Activated CD4-positive, CD25-positive, alpha-beta regulatory T cell treated with anti-CD3 and anti-CD28 coated beads, Interleukin-2, amount 50 U/mL, for 72 hours (primary cell): ENCODE measurements around the gene CBFA2T3.

Experiments
- DNase-seq: peaks from one replicate; pipeline ENCODE4 v3.0.0; 2021

CBFA2T3 gene

GRCh38 chr16:88995194-88995593 lies 18.2 kb upstream of the CBFA2T3 start:
- DNase-seq = no peak

GRCh38 chr16:88994695-88995094 lies 17.7 kb upstream of the CBFA2T3 start:
- DNase-seq = no peak

- DNase-seq = no peak
Observed at GRCh38 chr16:88993946-88994600, 17.1 kb upstream of the CBFA2T3 start.

- DNase-seq = no peak
Observed at GRCh38 chr16:88993166-88993761, 16.3 kb upstream of the CBFA2T3 start.

- DNase-seq = no peak
Observed at GRCh38 chr16:88992351-88993165, 15.6 kb upstream of the CBFA2T3 start.

GRCh38 chr16:88991813-88992350 lies 14.9 kb upstream of the CBFA2T3 start:
- no peak for DNase-seq

GRCh38 chr16:88989852-88990547 lies 13.0 kb upstream of the CBFA2T3 start:
- DNase-seq = no peak

- DNase-seq = no peak
Observed at GRCh38 chr16:88988980-88989811, 12.2 kb upstream of the CBFA2T3 start.

GRCh38 chr16:88985521-88985920 lies 8.5 kb upstream of the CBFA2T3 start:
- DNase-seq = no peak

- DNase-seq = no peak
Observed at GRCh38 chr16:88983771-88984687, 7.0 kb upstream of the CBFA2T3 start.

- DNase-seq = no peak
Observed at GRCh38 chr16:88983165-88983564, 6.2 kb upstream of the CBFA2T3 start.

- no peak for DNase-seq
Observed at GRCh38 chr16:88982286-88983084, 5.5 kb upstream of the CBFA2T3 start.

GRCh38 chr16:88979353-88980015 lies 2.5 kb upstream of the CBFA2T3 start:
- no peak for DNase-seq

GRCh38 chr16:88978608-88979346 lies 1.8 kb upstream of the CBFA2T3 start:
- no peak for DNase-seq

GRCh38 chr16:88977812-88978607 lies 1.0 kb upstream of the CBFA2T3 start:
- DNase-seq = no peak

- DNase-seq = no peak
Observed at GRCh38 chr16:88976366-88977017, 515 bp downstream of the CBFA2T3 start.

- DNase-seq = no peak
Observed at GRCh38 chr16:88975511-88976061, 1.4 kb downstream of the CBFA2T3 start.
